IPS DF 19.7 (cell line): Measurements from ENCODE around the gene LRRN3.

Experiments
- DNase-seq: peaks from one replicate; pipeline ENCODE4 v3.0.0-alpha.2; 2013; ENCODE audit warnings: low read depth, low spot score

The LRRN3 gene

DNA sequence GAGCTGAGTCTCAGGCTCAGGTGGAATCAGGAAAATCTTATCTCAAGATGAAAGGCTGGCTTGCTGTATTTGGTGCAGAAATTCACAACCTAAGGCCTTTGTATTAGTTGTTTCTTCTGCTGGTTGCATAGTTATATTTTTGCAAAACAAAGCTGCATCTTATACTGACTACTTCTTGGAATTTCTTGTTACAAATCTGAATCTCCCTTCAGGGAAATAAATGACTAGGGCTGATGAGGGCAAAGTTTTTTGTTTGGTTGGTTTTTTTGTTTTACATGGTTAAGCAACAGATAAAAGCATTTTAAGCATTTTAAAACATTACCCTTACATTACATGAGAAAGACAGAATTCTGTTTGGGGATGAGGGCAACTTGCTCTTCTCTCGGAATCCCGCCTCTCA lies 13.9 kb upstream of the LRRN3 start:
- DNase-seq = no peak

DNA sequence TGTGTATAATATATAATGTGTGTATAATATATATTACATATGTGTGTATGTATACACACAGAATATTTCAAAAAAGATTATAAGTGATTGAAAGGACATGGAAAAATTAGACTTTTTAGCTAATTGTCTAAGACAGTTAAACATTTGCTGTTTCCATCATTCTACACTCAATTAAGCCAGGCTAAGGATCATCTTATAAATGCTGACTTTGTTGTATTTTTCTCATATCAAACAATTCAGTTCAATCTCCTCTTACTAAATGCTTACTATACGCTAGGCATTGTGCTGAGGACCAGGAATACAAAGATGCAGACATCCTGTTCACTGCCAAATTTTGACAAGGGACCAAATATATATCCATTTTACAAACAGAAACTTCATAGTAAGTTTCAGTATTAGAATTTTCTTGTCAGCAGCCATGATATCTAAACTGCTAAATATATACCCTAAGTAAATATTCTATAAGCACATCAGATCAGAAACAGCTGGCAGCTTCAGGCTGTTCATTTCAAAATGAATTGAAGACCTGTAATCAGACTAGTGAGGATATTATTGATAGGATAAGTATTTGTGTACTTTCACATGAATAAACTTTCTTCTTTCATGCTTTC lies 10.3 kb upstream of the LRRN3 start:
- DNase-seq = no peak

DNA sequence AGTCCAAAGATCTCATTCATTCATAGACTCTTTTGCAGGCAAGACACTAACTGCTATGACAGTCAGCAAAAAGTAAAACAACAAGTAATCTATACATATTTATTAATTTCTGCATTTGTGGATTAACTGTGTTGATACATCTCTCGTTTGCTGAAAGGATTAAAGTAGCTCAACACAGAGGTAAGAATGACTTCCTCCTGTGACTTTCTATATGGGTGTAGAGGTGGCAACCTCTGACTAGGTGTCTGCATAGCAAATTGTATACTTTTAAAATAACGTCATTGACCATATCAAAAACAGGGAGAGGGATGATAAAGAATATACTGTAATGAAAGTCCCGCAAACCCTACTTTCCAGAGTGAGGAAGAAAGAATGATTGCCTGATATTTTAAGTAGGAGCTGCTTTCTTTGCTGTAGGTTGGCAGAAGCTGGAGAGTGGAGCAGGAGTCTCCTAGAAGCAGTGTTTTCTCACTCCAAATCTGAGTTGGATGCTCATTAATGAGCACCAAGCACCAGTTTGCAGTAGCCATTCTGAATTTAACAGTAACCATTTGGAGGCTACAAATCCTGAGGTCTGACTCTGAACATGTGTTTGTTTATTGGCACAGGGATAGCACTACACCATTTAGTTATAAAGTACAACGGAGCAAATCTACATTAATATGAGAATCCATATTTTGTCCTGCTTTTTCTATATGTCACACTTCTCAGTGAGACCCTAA lies 9.2 kb upstream of the LRRN3 start:
- DNase-seq = no peak

DNA sequence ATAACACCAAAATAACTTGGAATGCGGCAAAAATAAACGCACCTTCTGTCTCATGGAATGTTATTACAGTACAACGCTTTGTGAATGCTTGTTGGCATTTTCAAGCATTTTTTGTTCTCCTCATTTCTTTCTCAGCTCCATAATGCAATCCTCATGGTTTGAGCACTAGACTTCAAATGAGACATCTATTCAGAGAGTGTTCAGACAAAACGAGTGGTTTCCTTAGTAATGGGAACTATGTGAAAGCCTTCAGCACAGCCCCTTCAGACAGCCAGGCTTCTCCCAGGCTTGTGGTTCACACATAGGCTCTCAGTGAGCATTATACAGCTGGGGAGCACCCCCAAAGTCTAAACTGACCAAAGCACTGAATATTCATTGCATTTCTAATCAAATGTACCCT lies 8.6 kb upstream of the LRRN3 start:
- DNase-seq = no peak

DNA sequence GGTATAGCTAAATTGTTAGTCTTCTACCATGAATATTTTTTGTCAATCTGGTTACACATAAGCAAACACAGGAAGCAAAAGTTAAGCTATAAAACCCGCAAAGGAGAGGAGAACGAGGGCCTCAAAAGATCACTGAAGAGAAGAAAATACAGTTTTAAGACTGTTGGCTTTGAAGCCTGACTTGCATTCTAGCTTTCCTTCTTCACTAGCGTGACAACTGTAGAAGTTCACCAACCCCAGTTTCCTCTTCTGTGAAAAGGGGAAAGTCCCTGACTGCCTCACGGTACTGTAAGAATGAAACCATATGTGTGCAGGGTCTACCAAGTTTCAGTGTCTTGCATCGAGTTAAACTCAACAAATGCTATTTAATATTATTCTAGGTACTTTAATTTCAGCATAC lies 7.5 kb upstream of the LRRN3 start:
- no peak for DNase-seq

DNA sequence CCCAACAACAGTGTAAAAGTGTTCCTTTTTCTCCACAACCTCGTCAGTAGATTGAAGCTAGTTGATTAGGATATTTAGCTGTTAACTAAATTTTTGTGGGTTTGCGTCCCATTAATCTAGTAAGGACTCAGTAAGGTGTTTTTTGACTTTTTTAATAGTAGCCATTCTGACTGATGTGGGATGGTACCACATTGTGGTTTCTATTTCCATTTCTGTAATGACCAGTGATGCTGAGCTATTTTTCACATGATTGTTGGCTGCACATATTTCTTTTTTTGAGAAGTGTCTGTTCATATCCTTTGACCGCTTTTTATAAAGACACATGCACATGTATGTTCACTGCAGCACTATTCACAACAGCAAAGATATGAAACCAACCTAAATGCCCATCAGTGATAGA lies 5.6 kb upstream of the LRRN3 start:
- no peak for DNase-seq

DNA sequence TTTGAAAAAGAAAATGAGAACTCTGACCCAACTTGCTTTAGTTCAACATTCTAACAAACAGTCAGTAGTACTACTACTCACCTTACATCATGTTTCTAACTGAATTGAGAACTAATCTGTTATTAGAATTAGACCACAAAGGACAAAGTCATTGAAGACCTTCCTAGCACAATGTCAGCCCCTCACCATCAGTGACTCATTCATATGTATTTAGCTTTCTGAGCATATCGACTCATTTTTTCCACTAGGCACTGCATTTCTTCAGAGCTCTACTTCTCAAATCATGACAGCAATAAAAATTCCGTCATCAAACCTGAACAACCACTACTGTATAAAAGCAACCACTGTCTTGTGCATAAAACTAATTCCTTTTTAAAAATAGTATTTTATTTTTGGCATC lies 4.4 kb upstream of the LRRN3 start:
- no peak for DNase-seq

DNA sequence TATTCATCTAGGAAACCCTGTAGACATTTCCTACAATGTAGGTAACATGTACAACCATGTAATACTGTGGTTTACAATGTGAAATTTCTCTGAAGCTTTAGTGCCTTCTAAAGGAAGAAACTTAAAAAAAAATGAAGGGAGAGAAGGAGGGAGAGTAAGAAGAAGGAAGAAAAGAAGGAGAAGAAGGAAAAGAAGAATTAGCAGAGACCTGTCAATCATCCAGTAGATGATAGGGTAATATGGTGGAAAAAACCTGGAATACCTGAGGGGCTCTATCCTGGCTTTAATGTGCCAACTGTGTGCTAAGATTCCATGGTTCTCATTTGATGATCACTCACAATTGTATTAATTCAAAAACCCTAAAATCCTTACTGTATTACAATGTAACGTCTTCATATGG lies 2.6 kb upstream of the LRRN3 start:
- DNase-seq = no peak

DNA sequence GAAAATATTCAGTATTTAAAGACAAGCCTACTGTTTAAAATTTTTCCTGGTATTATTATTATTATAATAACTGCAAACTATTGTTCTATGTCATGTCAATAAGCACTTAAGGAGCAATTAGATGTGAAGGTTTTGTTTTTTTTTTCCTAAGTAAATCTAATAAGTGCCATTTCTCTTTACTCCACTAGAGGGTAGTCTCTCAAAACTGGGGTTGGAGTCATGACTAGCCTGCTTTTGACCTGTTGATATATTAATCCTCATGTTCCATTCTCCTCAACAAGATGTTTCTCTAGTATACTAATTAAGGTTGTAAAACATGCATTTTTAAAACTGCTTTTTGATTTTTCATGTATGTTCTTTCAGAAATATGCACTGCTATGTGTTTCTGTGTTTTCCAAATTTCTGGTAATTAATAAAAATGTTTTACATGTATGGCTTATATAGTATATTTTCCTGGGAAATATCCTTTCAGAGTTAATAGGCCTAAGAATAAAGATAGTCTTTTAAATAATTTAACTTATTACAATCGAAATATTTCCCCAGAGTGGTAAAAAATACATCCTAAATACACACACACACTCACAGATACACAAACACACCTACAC lies 1.0 kb upstream of the LRRN3 start:
- DNase-seq = no peak

DNA sequence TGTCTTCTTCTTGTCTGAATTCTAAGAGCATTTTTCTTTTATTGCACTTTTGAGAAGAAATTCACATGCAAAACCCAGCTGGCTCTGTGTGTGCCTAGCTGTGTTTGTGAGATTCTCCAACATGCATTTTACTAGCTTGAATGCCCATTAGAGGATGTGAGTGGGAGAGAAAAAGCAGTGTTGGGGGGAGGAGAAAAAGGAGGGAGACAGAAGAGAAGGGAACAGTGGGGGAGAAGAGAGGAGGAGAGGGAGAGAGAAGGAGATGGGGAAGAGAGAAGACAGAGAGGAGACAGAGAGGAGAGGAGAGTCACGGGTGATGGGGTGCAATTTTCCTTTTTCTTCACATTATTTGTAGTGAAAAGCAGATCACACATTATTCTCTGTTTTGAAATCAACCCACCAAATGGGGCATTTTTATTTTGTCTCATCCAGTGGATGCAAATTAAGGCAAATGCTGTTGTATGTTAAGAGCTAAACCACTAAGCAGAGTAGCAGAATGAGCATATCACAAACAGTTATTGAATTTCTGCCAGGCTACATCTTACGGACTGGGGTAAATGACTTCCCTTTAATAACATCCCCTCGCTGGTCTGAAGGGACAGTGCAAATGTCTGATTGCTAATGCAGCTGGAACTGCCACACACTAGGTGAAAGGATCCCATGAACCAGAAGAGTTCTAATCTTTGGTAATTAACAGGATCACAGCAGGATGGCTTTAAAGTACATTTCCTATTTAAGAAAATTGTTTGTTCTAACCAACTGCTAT lies 849 bp downstream of the LRRN3 start:
- DNase-seq = no peak

DNA sequence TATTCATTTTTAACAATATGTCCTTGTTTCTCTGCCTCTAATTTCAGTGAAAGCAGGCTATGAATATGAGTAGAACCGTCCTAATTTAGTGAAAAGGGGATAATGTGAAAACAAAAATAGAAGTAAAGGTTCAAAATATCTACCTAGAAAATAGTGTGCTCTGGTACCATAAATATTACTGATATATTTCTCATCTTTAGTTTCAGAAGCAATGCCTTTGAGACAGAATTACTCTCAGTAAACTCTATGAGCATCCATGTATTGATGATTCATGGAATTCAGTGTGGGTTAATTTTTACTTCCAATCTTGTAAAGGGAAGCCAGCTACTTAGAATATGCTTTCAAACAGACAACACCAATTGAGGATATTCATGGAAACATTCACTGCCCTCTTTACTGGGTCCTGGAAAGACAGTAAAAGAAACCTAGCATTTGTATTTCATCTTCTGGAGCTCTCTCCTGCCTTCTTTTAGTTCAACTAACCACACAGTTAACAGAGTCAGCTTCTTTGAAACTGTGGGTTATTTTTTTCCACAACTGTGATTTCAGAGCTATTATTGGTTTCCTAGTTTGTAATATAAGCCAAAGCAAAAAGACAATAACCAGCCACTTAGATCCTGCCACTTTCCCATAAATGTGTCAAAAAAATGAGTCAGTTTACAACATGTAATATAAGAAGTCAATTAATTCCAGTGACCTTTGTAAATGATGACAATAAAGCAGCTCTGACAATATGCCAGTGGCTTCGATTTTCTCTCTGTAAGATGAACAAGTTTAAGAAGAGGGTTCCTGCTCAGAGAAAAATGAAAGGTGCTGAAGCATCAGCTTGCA lies 1.7 kb downstream of the LRRN3 start:
- DNase-seq = no peak

DNA sequence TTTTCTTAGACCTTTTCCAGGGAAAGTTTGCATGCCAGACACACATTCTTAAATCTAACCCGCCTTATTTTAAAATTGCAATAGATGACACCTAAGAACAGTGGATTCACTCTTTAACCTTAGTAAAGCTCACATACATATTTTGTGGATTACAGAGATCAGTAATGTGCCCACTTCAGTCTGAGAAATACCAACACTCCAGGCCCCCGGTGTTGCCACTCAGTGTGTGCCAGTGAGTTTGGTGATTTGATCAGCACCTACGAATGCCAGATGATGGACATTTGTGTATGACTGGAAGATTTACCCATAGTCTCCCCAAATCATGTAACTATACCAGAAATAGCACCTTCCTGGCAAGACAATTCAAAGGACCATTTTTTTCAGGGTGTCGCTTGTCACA lies 2.6 kb downstream of the LRRN3 start:
- DNase-seq = no peak

DNA sequence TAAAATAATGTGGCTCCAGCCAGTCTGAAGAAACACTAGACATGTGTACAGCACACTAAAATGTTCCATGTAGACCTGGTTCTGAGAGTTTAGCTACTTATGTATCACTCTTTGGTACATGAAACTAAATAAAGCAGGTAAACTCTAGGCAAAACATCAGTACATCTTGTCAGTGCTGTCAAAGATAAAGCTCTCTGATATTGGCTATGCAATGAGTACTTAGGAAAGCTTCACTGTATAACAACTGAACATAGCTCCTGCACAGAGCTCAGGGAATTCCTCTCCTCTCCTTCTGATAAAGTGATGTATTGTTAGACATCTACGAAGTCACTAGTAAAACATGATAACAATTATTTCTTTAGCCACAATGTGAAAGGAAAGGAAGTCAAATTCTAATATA lies 3.5 kb downstream of the LRRN3 start:
- DNase-seq = no peak

DNA sequence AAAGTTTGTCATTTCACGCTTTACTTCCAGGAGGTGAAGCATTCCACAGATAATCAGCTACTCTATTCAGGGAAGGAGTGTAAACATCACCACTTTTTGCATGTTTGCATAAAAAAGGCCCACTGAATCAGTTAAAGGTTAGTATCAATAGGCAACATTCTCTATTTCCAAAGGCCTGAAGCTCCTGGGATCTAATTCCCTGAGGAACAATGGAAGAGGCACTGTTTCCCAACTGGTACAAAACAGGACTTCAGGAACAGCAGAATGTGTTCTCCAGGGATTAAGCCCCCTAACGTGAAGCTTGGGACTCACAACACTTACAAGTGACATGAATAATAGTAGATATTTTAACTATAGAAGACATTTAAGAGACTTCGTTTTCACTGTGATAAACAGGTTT lies 6.1 kb downstream of the LRRN3 start:
- peak; percentile 85 for DNase-seq

DNA sequence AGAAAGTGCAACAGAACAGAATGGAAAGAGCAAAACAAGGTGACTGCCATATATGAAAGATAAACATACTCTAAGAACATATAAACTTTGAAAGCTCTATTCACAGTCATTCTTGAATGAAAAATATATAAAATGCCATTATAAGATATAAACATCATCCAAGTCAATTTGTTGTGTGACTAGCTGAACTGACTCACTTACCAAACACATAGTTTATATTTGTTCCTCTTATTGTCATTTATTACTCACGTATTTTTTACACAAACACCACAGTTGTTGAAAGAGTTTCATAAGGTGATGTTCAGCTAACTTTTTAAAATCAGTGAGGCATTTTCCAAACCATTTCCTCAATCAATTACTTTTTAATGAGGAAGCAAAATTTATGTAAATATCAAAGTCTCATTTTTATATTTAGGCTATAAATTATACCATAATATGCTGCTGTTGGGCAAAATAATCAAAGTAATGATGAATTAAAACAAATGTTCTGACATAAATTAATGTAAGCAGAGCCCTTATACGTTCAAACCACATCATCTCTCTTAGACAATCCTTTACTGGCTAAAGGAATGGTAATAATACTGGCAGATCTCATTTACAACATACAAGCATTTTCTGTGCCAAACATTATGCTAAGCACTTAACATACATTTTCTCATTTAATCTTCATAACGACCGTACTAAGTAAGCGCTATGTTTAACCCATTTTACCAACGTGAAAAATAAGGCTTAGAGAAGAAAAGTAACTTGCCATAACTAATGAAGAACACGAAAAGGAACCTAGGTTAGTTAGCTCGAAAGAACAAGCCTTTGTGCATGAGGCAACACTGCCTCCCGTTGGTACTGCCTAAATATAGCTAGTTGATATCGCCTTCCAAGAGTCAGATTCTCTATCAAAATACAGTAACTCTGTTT lies 7.3 kb downstream of the LRRN3 start:
- DNase-seq = peak; percentile 20

DNA sequence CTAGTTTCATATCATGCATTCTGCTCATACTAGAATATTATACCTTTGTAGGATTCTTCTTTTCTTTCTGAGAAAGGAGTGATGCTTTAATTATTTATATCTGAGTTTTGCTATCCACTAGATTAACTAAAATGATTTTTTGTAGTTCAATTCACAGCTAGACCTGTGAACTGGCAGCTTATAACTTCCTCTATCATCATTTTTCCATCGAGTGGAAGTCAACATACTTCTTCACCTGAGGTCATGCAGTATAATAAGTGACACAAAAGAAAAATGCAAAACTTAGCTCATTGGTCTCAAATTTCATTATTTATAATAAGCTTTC lies 8.0 kb downstream of the LRRN3 start:
- no peak for DNase-seq

DNA sequence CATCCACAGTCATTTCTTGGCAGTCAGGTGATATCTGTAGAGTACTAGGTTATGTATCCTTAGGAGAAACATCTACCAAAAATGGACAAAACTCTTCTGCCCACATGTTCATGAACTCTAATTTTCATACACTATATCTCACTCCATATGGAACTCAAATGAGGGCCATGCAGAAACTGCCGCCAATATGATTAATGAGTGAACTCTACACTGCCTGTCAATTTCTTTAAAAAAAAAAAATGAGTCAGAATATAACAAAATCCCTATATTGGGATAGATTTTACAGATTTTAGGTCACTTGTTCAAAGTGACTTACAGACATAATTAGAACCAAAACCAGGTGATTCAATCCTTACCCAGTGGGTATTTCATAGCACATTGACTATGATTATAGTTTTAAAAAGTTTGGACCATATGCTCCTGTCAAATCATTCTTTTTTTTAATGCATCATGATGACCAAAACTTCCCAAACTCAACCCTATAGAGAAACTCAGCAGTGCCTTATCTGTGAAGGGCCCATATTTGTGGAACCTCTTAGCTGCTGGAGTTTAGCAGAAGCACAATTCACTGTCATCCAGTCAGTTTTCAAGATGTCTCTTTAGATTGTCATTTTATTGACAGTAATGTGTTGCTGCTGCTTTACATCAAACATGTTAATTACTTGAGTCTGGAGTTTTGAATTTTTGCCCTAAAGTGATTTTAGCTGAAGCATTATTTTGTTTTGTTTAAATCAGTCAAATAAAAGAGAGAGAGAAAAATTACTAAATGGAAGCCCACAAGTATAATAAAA lies 11.1 kb downstream of the LRRN3 start:
- DNase-seq = no peak

DNA sequence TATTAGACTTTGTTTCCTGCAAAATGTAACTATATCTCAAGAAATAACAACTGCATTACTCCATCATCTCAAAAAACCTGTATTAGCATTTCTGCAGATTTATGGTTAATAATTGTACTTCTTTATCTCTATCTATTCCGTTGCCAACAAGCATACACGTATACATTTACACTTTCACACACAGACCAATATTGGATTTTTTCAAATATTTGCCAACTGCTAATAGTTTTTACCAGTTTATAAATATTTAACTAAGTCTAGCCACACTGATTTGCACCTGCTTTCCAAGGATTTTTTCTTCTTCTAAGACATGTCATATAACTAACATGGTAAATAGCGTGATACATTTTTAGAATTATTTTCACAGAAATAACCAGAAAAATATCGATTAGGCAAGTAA lies 12.2 kb downstream of the LRRN3 start:
- DNase-seq = no peak

DNA sequence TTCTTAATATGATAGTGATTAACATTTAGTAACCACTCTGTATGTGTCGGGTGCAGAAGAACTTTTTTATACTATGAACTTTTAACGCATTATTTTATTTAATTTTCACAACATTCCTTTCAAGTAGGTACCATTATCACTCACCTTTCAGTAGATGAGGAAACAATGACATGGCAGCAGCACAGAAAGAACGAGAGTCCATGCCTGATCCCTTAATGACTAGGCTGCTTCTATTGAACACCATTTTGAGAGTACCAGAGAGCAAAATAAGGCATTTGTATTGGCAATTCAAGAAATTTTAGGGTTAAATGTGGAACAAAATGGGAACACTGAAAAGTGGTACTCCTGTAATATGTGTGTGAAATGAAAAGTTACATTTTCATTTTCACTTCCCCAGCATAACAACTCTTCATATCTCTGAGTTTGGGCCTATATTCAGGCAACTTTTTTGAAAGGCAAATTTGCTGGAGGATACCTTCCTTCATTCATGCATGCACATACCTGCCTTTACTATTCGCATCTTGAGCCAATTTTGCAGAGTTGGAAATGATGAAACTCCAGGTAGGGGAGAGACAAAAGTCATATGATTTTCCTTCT lies 12.8 kb downstream of the LRRN3 start:
- DNase-seq = no peak

DNA sequence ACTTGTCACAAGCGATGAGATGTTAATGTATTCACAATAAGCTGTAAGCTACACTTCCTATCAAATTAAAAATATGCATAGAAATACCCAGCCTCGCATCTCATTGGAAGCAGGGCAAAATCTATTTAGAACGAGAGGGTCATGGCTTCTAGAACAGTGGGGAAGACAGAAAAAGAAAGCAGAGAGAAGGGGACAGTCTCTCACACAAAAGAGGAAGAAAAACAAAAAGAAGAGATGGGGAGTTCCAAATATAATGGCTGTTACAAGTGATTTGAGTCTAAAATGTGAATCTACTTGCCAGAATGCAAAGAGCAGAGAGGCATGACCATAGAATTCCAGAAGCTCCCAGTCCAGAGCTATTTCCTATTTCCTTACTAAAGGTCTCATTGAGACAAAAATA lies 13.8 kb downstream of the LRRN3 start:
- DNase-seq = no peak
